ENCODE data around the gene NLGN3.

The NLGN3 gene

GRCh38 chrX:71182871-71183270, 38.2 kb downstream of the NLGN3 start:
- Histone ChIP-seq H3K4me3 (ENCODE audit: insufficient read depth in 1 of 2, low read depth in 1 of 2, low read length in 2 of 2) (peak overlapping the region in 1 of 2 experiments; percentile 73), H3K23ac (ENCODE audit: low read length in 2 of 2) (no peak overlapping the region), H4K8ac (ENCODE audit: low read length) (peak overlapping the region; percentile 60), H3K36me3 (ENCODE audit: control insufficient read depth in 1 of 2, insufficient read depth in 2 of 2, low read depth in 1 of 2, low read length in 2 of 2) (no peaks in the 10 kb centered on the region), H3K9ac (ENCODE audit: low read length) (peak overlapping the region; percentile 97), H2BK120ac (ENCODE audit: low read depth, low read length) (peak overlapping the region; percentile 85), H3K4me2 (ENCODE audit: low read length, poor library complexity, severe bottlenecking) (peak overlapping the region; percentile 77), H3K4ac (ENCODE audit: low read depth in 1 of 2, low read length in 2 of 2) (peak overlapping the region; percentile 24 to 75), H2BK5ac (ENCODE audit: low read depth, low read length, poor library complexity, severe bottlenecking) (no peak overlapping the region), H2BK15ac (ENCODE audit: low read depth, poor library complexity, severe bottlenecking) (no peak overlapping the region), H2AK5ac (ENCODE audit: low read length, severe bottlenecking) (no peak overlapping the region), H3K14ac (ENCODE audit: low read length in 2 of 2) (no peak overlapping the region), H2BK12ac (ENCODE audit: low read length in 2 of 2) (no peak overlapping the region), H3K27me3 (ENCODE audit: control insufficient read depth in 1 of 2, insufficient read depth in 1 of 2, low read length in 2 of 2) (peaks cover 0 to 34% of the 10 kb centered on the region in 2 experiments), H3K27ac (ENCODE audit: low read length, poor library complexity, severe bottlenecking) (no peak overlapping the region), H4K91ac (ENCODE audit: low read length) (no peak overlapping the region), H3K4me1 (ENCODE audit: control insufficient read depth, insufficient read depth, low read depth, low read length) (peaks cover 2% of the 10 kb centered on the region), H3K18ac (ENCODE audit: low read depth in 1 of 2, low read length in 2 of 2) (peak overlapping the region in 1 of 2 experiments; percentile 79), H3K9me3 (ENCODE audit: control insufficient read depth, low read length) (no peaks in the 10 kb centered on the region), H2AFZ (ENCODE audit: low read depth, low read length) (no peak overlapping the region), H3K79me1 (replicated peaks; ENCODE audit: low read length, poor library complexity, severe bottlenecking) (no peaks in the 10 kb centered on the region)
- WGBS = 33% methylated on average over 1 of the region's 2 CpGs
- DNase-seq = peak; percentile 2

DNA sequence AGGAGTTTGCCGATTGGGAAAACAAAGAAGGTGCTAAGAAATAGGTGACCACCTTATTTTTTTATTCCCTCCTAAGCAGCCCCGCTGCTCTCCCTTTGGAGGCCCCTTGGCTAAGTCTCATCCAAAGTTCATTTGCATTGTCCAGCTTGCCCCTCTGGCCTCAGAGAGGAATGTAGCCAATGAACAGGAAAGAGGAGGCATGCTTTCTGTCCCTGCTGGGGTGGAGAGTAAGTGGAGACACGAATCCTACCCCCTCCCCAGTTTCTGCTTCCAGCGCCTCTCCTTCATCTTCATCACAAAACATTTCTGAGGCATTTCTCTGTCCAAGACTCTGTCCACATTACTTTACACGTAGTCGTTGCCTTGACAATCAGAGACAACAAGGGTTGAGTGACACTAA, 38.7 kb downstream of the NLGN3 start:
- Histone ChIP-seq H3K27me3 (ENCODE audit: control insufficient read depth in 1 of 2, insufficient read depth in 1 of 2, low read length in 2 of 2) (peaks cover 0 to 34% of the 10 kb centered on the region in 2 experiments), H3K9me3 (ENCODE audit: control insufficient read depth, low read length) (no peaks in the 10 kb centered on the region), H3K79me1 (replicated peaks; ENCODE audit: low read length, poor library complexity, severe bottlenecking) (no peaks in the 10 kb centered on the region), H2AFZ (ENCODE audit: low read depth, low read length) (no peak overlapping the region), H2BK120ac (ENCODE audit: low read depth, low read length) (no peak overlapping the region), H3K23ac (ENCODE audit: low read length in 2 of 2) (no peak overlapping the region), H3K4me2 (ENCODE audit: low read length, poor library complexity, severe bottlenecking) (no peak overlapping the region), H3K18ac (ENCODE audit: low read depth in 1 of 2, low read length in 2 of 2) (no peak overlapping the region), H2BK15ac (ENCODE audit: low read depth, poor library complexity, severe bottlenecking) (no peak overlapping the region), H4K91ac (ENCODE audit: low read length) (no peak overlapping the region), H3K9ac (ENCODE audit: low read length) (no peak overlapping the region), H2BK5ac (ENCODE audit: low read depth, low read length, poor library complexity, severe bottlenecking) (no peak overlapping the region), H3K27ac (ENCODE audit: low read length, poor library complexity, severe bottlenecking) (no peak overlapping the region), H3K4me3 (ENCODE audit: insufficient read depth in 1 of 2, low read depth in 1 of 2, low read length in 2 of 2) (no peak overlapping the region), H2BK12ac (ENCODE audit: low read length in 2 of 2) (no peak overlapping the region), H3K4ac (ENCODE audit: low read depth in 1 of 2, low read length in 2 of 2) (no peak overlapping the region), H3K4me1 (ENCODE audit: control insufficient read depth, insufficient read depth, low read depth, low read length) (peaks cover 2% of the 10 kb centered on the region), H4K8ac (ENCODE audit: low read length) (no peak overlapping the region), H3K36me3 (ENCODE audit: control insufficient read depth in 1 of 2, insufficient read depth in 2 of 2, low read depth in 1 of 2, low read length in 2 of 2) (no peaks in the 10 kb centered on the region), H2AK5ac (ENCODE audit: low read length, severe bottlenecking) (no peak overlapping the region), H3K14ac (ENCODE audit: low read length in 2 of 2) (no peak overlapping the region)
- DNase-seq = peak; percentile 13
- 46% methylated on average over 4 of the region's 6 CpGs for WGBS

DNA sequence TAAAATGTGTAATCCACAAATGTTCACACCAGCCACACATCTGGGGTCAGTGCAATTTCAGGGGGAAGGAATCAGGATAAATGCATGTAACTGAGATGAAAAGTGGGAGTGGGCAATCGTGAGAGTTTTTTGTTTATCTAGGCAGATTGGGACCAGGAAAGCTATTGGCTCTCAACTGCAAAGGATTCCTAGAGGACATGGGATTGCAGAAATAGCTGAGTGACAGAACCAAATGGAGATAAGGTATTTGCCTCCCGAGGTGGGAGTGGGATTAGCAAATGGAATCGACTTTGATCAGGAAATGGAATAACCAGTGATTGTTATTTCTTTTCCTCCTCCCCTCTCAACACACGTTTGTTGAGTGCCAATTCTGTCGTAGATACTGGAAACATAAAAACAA, 39.5 kb downstream of the NLGN3 start:
- no peak overlapping the region for H2BK15ac ChIP-seq (ENCODE audit: low read depth, poor library complexity, severe bottlenecking)
- H2AK5ac ChIP-seq (ENCODE audit: low read length, severe bottlenecking) = no peak overlapping the region
- no peaks in the 10 kb centered on the region for H3K36me3 ChIP-seq (ENCODE audit: control insufficient read depth in 1 of 2, insufficient read depth in 2 of 2, low read depth in 1 of 2, low read length in 2 of 2)
- H2BK12ac ChIP-seq (ENCODE audit: low read length in 2 of 2) = no peak overlapping the region
- H3K9ac ChIP-seq (ENCODE audit: low read length) = no peak overlapping the region
- H3K4me3 ChIP-seq (ENCODE audit: insufficient read depth in 1 of 2, low read depth in 1 of 2, low read length in 2 of 2) = no peak overlapping the region
- H3K27me3 ChIP-seq (ENCODE audit: control insufficient read depth in 1 of 2, insufficient read depth in 1 of 2, low read length in 2 of 2) = peaks cover 0 to 31% of the 10 kb centered on the region in 2 experiments
- H3K18ac ChIP-seq (ENCODE audit: low read depth in 1 of 2, low read length in 2 of 2) = no peak overlapping the region
- no peak overlapping the region for H4K91ac ChIP-seq (ENCODE audit: low read length)
- no peak overlapping the region for H2BK5ac ChIP-seq (ENCODE audit: low read depth, low read length, poor library complexity, severe bottlenecking)
- no peak overlapping the region for H4K8ac ChIP-seq (ENCODE audit: low read length)
- H3K9me3 ChIP-seq (ENCODE audit: control insufficient read depth, low read length) = no peaks in the 10 kb centered on the region
- H3K4me2 ChIP-seq (ENCODE audit: low read length, poor library complexity, severe bottlenecking) = no peak overlapping the region
- H3K23ac ChIP-seq (ENCODE audit: low read length in 2 of 2) = no peak overlapping the region
- H3K4ac ChIP-seq (ENCODE audit: low read depth in 1 of 2, low read length in 2 of 2) = no peak overlapping the region
- H3K14ac ChIP-seq (ENCODE audit: low read length in 2 of 2) = no peak overlapping the region
- no peak overlapping the region for H3K27ac ChIP-seq (ENCODE audit: low read length, poor library complexity, severe bottlenecking)
- H3K4me1 ChIP-seq (ENCODE audit: control insufficient read depth, insufficient read depth, low read depth, low read length) = peaks cover 2% of the 10 kb centered on the region
- 24% methylated on average over 2 of the region's 5 CpGs for WGBS
- H2BK120ac ChIP-seq (ENCODE audit: low read depth, low read length) = no peak overlapping the region
- DNase-seq = no peak
- no peak overlapping the region for H2AFZ ChIP-seq (ENCODE audit: low read depth, low read length)
- H3K79me1 ChIP-seq (replicated peaks; ENCODE audit: low read length, poor library complexity, severe bottlenecking) = no peaks in the 10 kb centered on the region

DNA sequence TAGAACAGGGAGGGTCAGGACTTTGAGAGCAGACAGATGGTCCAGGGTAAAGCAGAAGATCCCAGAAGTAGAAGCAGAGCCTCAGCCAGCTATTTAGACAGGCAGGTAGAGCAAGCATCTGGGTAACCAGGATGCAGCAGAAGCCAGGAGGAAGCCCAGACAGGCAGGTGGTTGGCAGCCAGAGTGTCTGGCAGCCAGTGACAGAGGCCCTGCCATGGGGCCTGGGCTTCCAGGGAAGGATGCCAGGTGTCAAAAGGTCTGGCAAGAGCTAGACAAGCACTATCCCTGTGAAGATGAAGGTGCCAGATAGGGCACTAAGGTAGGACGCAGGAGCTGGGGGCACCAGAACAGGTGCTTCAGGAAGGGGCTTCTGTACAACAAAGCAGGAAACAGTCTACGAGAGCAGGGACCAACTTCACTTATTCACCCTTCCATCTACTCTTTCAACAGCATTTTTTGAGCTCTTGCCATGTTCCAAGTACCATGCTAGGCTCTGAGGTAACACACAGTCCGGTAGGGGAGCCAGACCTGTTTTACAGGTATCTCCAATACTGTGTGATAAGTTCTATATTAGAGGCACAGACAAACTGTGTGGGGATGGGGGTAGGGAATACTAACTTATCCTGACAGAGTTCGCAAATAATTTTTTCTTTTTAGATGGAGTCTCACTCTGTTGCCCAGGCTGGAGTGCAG, 40.3 kb downstream of the NLGN3 start:
- Histone ChIP-seq H3K27ac (ENCODE audit: low read length, poor library complexity, severe bottlenecking) (no peak overlapping the region), H4K91ac (ENCODE audit: low read length) (no peak overlapping the region), H3K79me1 (replicated peaks; ENCODE audit: low read length, poor library complexity, severe bottlenecking) (no peaks in the 10 kb centered on the region), H3K4me3 (ENCODE audit: insufficient read depth in 1 of 2, low read depth in 1 of 2, low read length in 2 of 2) (no peak overlapping the region), H3K9me3 (ENCODE audit: control insufficient read depth, low read length) (no peaks in the 10 kb centered on the region), H2AK5ac (ENCODE audit: low read length, severe bottlenecking) (no peak overlapping the region), H3K23ac (ENCODE audit: low read length in 2 of 2) (no peak overlapping the region), H3K36me3 (ENCODE audit: control insufficient read depth in 1 of 2, insufficient read depth in 2 of 2, low read depth in 1 of 2, low read length in 2 of 2) (no peaks in the 10 kb centered on the region), H3K4me2 (ENCODE audit: low read length, poor library complexity, severe bottlenecking) (no peak overlapping the region), H2BK120ac (ENCODE audit: low read depth, low read length) (no peak overlapping the region), H3K9ac (ENCODE audit: low read length) (no peak overlapping the region), H3K4me1 (ENCODE audit: control insufficient read depth, insufficient read depth, low read depth, low read length) (peaks cover 2% of the 10 kb centered on the region), H2BK12ac (ENCODE audit: low read length in 2 of 2) (no peak overlapping the region), H2BK15ac (ENCODE audit: low read depth, poor library complexity, severe bottlenecking) (no peak overlapping the region), H3K4ac (ENCODE audit: low read depth in 1 of 2, low read length in 2 of 2) (no peak overlapping the region), H3K14ac (ENCODE audit: low read length in 2 of 2) (no peak overlapping the region), H3K27me3 (ENCODE audit: control insufficient read depth in 1 of 2, insufficient read depth in 1 of 2, low read length in 2 of 2) (peaks cover 0 to 25% of the 10 kb centered on the region in 2 experiments), H2BK5ac (ENCODE audit: low read depth, low read length, poor library complexity, severe bottlenecking) (no peak overlapping the region), H4K8ac (ENCODE audit: low read length) (no peak overlapping the region), H2AFZ (ENCODE audit: low read depth, low read length) (no peak overlapping the region), H3K18ac (ENCODE audit: low read depth in 1 of 2, low read length in 2 of 2) (no peak overlapping the region)
- whole genome bisulfite sequencing = 92% methylated on average over 4 of the region's 4 CpGs
- DNase-seq = no peak
